ENCODE measurements around the gene CLCNKB. TPM values are rescaled to one million over a fixed set of nuclear protein-coding genes. Genes with fewer than 3 reads are reported as not detected.
"Not testable (repeated sequence)": the region's sequence is repeated elsewhere in the genome, so short reads cannot be mapped to it uniquely, and the experiment has no call there.

The CLCNKB gene
- total and polyA plus RNA-seq, 2 of the 4 experiments (the other 2 are of a cell fraction): 0.09 TPM; not detected in 1

GRCh38 chr1:16061989-16062686 lies 18.6 kb downstream of the CLCNKB start:
- H3K18ac ChIP-seq (ENCODE audit: low read depth, low read length); H3K36me3 ChIP-seq (ENCODE audit: control insufficient read depth, insufficient read depth, low read length); H3K14ac ChIP-seq (replicated peaks; ENCODE audit: low read depth, low read length); H2BK120ac ChIP-seq (ENCODE audit: low read depth, low read length); H4K5ac ChIP-seq (ENCODE audit: low read depth, low read length); BruUV-seq (replicated peaks); H2AK9ac ChIP-seq (replicated peaks; ENCODE audit: low read depth, low read length, poor library complexity); H4K91ac ChIP-seq (ENCODE audit: insufficient read depth, low read depth, low read length); H2BK5ac ChIP-seq (ENCODE audit: low read depth, low read length, poor library complexity, severe bottlenecking); H2AFZ ChIP-seq (replicated peaks; ENCODE audit: low read length, poor library complexity); CTCF ChIA-PET; ATAC-seq (ENCODE audit: low read depth); DNase-seq; dilution Hi-C loops (cut with HindIII; ENCODE audit: low sequenced_read_pairs, unreplicated experiment); H3K23ac ChIP-seq (ENCODE audit: low read depth, low read length); POLR2A ChIA-PET (ENCODE audit: unreplicated experiment); H3K9me1 ChIP-seq (ENCODE audit: insufficient read depth, low read length); H3K4ac ChIP-seq (ENCODE audit: low read depth, low read length); H3K9ac ChIP-seq (ENCODE audit: low read depth, low read length); H3K4me2 ChIP-seq (ENCODE audit: low read depth, low read length); H2AK5ac ChIP-seq (ENCODE audit: low read depth, low read length); H3K27ac ChIP-seq (ENCODE audit: insufficient read depth, low read length); H3K79me1 ChIP-seq (ENCODE audit: low read depth in 1 of 2, low read length in 2 of 2); H3K4me3 ChIP-seq (ENCODE audit: insufficient read depth, low read depth, low read length); H3K56ac ChIP-seq (ENCODE audit: extremely low read depth, insufficient read depth, low read length); H4K8ac ChIP-seq (ENCODE audit: low read depth in 2 of 2, low read length in 2 of 2); in situ Hi-C loops (cut with MboI; ENCODE audit: low sequenced_read_pairs); H3K9me3 ChIP-seq (ENCODE audit: control insufficient read depth, insufficient read depth, low read length); H2BK15ac ChIP-seq (ENCODE audit: low read depth, low read length); H4K20me1 ChIP-seq (ENCODE audit: insufficient read depth, low read length); H3K4me1 ChIP-seq (ENCODE audit: control insufficient read depth, insufficient read depth, low read length); intact Hi-C loops (cut with micrococcal nuclease); H2BK20ac ChIP-seq (ENCODE audit: low read depth, low read length): not testable (repeated sequence)
- WGBS, 2 experiments (ENCODE audit: extremely low coverage in 2 of 2, insufficient read length in 1 of 2): 48% methylated on average over 2 of the region's 18 CpGs; no CpG with 5 or more reads in 1 of the 2 experiments
- H3K27me3 ChIP-seq (ENCODE audit: control insufficient read depth, insufficient read depth, low read length): peaks cover 48% of the 10 kb centered on the region

GRCh38 chr1:16062687-16063075 lies 19.1 kb downstream of the CLCNKB start:
- H2BK20ac ChIP-seq (ENCODE audit: low read depth, low read length); H3K36me3 ChIP-seq (ENCODE audit: control insufficient read depth, insufficient read depth, low read length); H2BK5ac ChIP-seq (ENCODE audit: low read depth, low read length, poor library complexity, severe bottlenecking); in situ Hi-C loops (cut with MboI; ENCODE audit: low sequenced_read_pairs); H2AFZ ChIP-seq (replicated peaks; ENCODE audit: low read length, poor library complexity); H4K8ac ChIP-seq (ENCODE audit: low read depth in 2 of 2, low read length in 2 of 2); H3K4ac ChIP-seq (ENCODE audit: low read depth, low read length); H2AK5ac ChIP-seq (ENCODE audit: low read depth, low read length); H3K9me1 ChIP-seq (ENCODE audit: insufficient read depth, low read length); H3K23ac ChIP-seq (ENCODE audit: low read depth, low read length); intact Hi-C loops (cut with micrococcal nuclease); H2AK9ac ChIP-seq (replicated peaks; ENCODE audit: low read depth, low read length, poor library complexity); BruUV-seq (replicated peaks); H3K14ac ChIP-seq (replicated peaks; ENCODE audit: low read depth, low read length); H3K27ac ChIP-seq (ENCODE audit: insufficient read depth, low read length); H3K4me2 ChIP-seq (ENCODE audit: low read depth, low read length); H3K79me1 ChIP-seq (ENCODE audit: low read depth in 1 of 2, low read length in 2 of 2); ATAC-seq (ENCODE audit: low read depth); H3K56ac ChIP-seq (ENCODE audit: extremely low read depth, insufficient read depth, low read length); H2BK120ac ChIP-seq (ENCODE audit: low read depth, low read length); H3K18ac ChIP-seq (ENCODE audit: low read depth, low read length); H4K20me1 ChIP-seq (ENCODE audit: insufficient read depth, low read length); H2BK15ac ChIP-seq (ENCODE audit: low read depth, low read length); H3K9me3 ChIP-seq (ENCODE audit: control insufficient read depth, insufficient read depth, low read length); CTCF ChIA-PET; H4K5ac ChIP-seq (ENCODE audit: low read depth, low read length); H4K91ac ChIP-seq (ENCODE audit: insufficient read depth, low read depth, low read length); H3K9ac ChIP-seq (ENCODE audit: low read depth, low read length); POLR2A ChIA-PET (ENCODE audit: unreplicated experiment); DNase-seq; dilution Hi-C loops (cut with HindIII; ENCODE audit: low sequenced_read_pairs, unreplicated experiment); H3K4me3 ChIP-seq (ENCODE audit: insufficient read depth, low read depth, low read length); H3K4me1 ChIP-seq (ENCODE audit: control insufficient read depth, insufficient read depth, low read length): not testable (repeated sequence)
- no CpG with 5 or more reads among the region's 9 CpGs for WGBS, 2 experiments (ENCODE audit: extremely low coverage in 2 of 2, insufficient read length in 1 of 2)
- H3K27me3 ChIP-seq (ENCODE audit: control insufficient read depth, insufficient read depth, low read length): peaks cover 49% of the 10 kb centered on the region
